Cardiac fibroblast (primary cell): ENCODE measurements around the gene CDKAL1.

Experiments used
- DNase-seq, 2 donors: peaks; one replicate each; pipeline versions ENCODE4 v3.0.0 to v3.0.0-alpha.2; 2010; ENCODE audit warnings: low read depth in 2 of 2
- H3K4me3 ChIP-seq, 2 donors: replicated peaks in 1 of 2; 1 replicate in 1 of 2; 2 replicates in 1 of 2; pipeline ENCODE4 v1.5.1; 2011; ENCODE audit warnings: low read depth in 2 of 2, low read length in 2 of 2, mild to moderate bottlenecking in 2 of 2, moderate library complexity in 1 of 2
- CTCF ChIP-seq: IDR thresholded peaks from one replicate; pipeline ENCODE4 v1.5.1; 2011; ENCODE audit warnings: low read depth, mild to moderate bottlenecking, low read length, inconsistent platforms

CDKAL1 gene

DNA sequence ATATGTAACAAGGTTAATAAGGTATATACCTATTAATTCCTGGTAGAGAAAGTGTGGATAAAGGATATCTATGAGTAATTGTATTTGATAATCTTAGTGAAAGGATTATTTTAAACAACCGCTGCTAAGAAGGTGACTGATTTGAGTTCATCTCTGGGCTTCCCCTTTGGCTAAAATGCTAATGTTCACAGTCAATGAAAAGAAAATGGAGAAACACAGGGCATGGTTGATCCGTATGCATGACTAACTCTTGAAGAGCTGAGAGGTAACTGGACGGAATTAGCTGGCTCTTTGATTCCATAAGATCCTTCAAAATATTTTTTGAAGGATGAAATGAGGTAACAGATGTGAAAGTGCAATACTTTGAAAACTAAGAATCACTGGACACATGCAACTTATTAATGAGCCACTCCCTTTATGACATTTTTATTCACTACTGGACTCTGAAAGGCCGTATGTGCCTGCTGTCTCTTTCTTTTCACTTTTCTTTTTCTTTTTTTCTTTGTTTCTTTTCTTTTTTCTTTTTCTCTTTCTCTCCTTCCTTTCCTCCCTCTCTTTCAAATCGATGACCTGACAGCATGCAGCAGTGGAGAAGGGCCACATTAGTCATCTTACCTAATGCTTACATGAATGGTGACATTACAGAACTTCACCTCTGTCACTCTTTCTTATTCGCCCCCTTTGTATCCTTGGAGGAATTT lies 464.6 kb downstream of the CDKAL1 start:
- no peak for DNase-seq
- no peak overlapping the region for H3K4me3 ChIP-seq
- TF ChIP-seq CTCF, result no peak

DNA sequence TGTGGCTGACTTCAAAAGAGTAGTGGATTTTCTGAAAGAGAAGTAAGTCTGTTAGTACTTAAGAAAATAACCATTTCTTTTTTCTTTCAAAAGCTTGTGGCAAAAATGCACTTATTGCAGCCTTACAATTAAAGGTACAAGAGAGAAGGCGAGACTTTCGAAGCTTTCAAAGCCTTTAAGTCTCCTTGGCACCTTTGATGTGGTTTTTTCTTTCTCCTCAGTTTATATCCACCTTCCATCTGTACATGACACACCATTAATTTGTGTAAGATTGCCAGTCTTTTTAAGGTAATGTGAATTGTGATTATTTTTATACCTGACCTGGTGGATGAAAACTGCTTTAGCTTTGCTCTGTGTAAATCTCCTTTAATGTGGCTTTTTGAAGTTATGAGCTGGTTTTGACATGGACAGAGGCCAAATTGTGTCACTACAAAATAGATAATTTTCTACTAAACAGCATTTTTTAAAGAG lies 466.1 kb downstream of the CDKAL1 start:
- TF ChIP-seq CTCF, result no peak
- H3K4me3 ChIP-seq, result no peak overlapping the region
- peak in 1 of 2 donors; percentile 32 for DNase-seq

DNA sequence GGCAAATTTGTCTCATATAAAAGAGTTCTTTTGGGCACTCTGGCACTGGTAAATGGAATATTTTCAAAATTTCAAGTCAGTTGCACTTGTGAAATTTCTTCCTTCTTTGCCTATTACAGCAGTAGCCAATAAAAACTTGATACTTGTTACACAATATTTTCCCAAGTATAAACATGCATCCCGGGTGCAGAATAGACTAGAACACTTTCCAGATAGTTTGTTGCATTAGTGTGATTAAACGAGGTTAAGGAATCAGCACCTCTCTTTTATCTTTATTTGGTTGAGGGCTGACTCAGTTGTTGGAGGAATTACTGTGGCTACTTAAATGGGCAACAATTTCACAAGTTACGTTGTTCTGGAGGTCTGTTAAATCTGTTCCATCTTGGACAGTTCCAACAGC lies 467.5 kb downstream of the CDKAL1 start:
- peak; percentile 23 to 52 for DNase-seq

GRCh38 chr6:21003780-21004541 lies 469.7 kb downstream of the CDKAL1 start:
- peak; percentile 83 to 89 for DNase-seq

More for the DNA sequence above, 467.5 kb downstream of the CDKAL1 start:
- no peak overlapping the region for H3K4me3 ChIP-seq
- TF ChIP-seq CTCF, result no peak

DNA sequence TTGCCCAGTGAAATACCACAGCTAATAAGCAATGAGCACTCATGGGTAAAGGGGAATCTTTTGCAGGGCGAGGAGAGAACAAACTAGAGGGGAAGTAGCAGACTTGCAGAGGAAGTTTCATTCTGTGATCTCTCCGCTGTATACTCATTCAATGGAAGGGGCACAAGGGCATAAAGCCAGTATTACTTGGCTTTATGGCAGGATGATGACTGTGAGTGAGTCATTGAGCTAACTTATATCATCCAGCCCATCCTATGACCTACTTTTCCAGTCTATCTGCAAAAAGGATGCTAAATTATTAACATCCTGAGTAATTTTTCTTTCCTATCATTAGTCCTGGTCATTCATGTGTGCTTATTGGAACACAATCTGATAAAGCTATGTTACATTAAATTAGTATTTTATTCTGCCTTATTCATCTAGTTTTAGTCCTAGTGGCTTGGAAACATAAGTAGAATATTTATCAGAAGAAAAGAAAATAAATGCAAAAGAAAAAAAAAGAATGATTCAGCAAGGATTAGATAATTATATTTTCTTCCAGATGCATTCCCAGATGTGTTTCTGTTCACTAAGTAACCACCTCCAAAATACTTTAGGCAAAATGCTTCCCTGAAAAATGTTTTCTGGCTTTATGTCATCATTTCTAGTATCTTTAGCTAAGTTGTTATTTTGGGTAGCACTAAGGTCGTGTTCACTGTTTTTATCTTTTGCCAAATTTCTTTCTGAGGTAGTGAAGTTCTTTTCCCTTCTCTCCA lies 471.7 kb downstream of the CDKAL1 start:
- no peak for TF ChIP-seq CTCF
- no peak overlapping the region for H3K4me3 ChIP-seq
- DNase-seq, result peak; percentile 81 to 93

More at GRCh38 chr6:21003780-21004541, 469.7 kb downstream of the CDKAL1 start:
- no peak for TF ChIP-seq CTCF
- H3K4me3 ChIP-seq, result no peak overlapping the region

DNA sequence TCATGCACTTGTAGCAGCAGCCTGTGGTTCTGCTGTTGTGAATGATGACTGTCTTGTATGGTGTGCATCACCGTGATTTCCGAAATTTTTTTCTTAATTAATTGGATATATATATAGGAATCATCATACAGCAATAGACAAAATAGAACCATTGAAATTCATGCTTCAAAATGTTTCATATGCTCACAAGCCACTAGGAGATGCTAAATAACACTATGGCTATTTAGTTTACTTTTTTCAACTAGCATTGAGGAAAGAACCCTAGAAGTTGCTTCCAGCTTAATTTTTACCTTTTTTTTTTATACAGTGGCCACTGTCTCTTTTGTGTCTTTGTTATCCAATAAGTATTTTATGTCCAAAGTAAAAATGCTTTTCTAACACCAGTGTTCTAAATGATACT lies 485.4 kb downstream of the CDKAL1 start:
- TF ChIP-seq CTCF, result peak; percentile 21
- peak; percentile 24 to 50 for DNase-seq
- H3K4me3 ChIP-seq, result no peak overlapping the region
